ENCODE data around the gene CD247. TPM values are rescaled to one million over a fixed set of nuclear protein-coding genes. Genes with fewer than 3 reads are reported as not detected.

Gene CD247
- total and polyA plus RNA-seq, 2 of the 13 experiments (the other 11 are each of a cell fraction or from before 2014, with no cell fraction given): 0.20 TPM; not detected in 1

DNA sequence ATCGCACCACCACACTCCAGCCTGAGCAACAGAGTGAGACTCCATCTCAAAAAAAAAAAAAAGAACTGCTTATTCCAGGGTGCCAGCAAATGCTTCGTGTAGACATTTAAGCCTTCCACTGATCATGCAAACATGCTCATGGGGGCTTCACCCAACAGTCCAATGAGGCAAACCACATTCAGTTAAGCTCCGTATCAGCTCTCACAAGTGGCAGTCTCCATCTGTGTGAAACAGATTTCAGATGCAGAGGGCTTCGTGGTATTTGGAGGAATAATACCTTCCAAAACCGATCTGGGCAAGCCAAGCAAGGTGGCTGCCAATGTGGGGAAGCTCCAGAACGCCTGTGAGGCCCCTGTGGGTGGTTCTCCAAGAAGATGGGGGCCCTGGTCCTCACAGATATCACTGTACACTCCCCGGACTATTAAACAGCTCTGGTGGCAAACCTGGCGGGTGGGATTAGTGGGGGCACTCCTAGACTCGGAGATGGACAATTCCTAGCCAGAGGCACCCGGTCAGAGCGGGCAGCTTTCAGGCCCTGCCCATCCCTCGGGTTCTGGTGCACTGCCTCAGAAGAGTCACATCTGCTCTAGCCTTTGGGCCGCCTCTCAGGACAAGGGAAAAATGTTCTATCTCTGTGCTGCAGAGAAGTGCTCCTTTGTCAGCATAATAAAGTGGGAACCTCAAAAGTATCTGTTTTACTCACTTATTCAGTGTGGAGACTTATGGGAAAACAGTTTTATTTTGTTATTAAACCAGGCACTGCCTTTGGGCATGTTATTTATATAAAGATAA lies 25.1 kb upstream of the CD247 start:
- H2AFZ ChIP-seq (ENCODE audit: low read length): no peak overlapping the region
- CTCF ChIA-PET (ENCODE audit: low intra/inter-chr PET ratio, low total read pairs): no interaction called here
- no peaks in the 10 kb centered on the region for H3K27me3 ChIP-seq (ENCODE audit: control insufficient read depth in 1 of 2, insufficient read depth in 2 of 2, low read length in 2 of 2)
- H3K4me1 ChIP-seq (ENCODE audit: insufficient read depth, low read length): peaks cover 26% of the 10 kb centered on the region
- H3K9me3 ChIP-seq (ENCODE audit: low read length): no peaks in the 10 kb centered on the region
- no peak overlapping the region for H3K4me2 ChIP-seq (ENCODE audit: low read depth, low read length)
- POLR2A ChIA-PET: no interaction called here
- BruUV-seq (replicated peaks): no TSS peak
- 0 out of 5 replicates have a peak, but pooled peaks cover 2 to 4% of the 10 kb centered on the region in 2 experiments for H3K36me3 ChIP-seq (replicated peaks in 1 of 2; ENCODE audit: control insufficient read depth in 1 of 2, insufficient read depth in 2 of 2, low read length in 2 of 2)
- 82% methylated on average over 11 of the region's 13 CpGs for WGBS (ENCODE audit: low lambda C conversion rate)
- H3K79me2 ChIP-seq (ENCODE audit: insufficient read depth, low read length): no peaks in the 10 kb centered on the region
- ATAC-seq (no peak), DNase-seq (ENCODE audit: low spot score) (no peak), FAIRE-seq (no peak)
- no peak overlapping the region for H3K27ac ChIP-seq (ENCODE audit: extremely low read length, insufficient read depth, low read length)
- H3K4me3 ChIP-seq (replicated peaks in 1 of 3; ENCODE audit: insufficient read depth in 1 of 3, low read depth in 2 of 3, low read length in 3 of 3): no peak overlapping the region
- in situ Hi-C loops (cut with HindIII; ENCODE audit: extremely low pct_ligation_motif_present, low pct_unique_long_range_greater_than_20kb): loop anchor here (25.0 kb wide), 1 partner anchor 281 kb away; no protein-coding TSS in a partner anchor
- H3K9ac ChIP-seq (ENCODE audit: insufficient read depth, low read depth, low read length): no peak overlapping the region
- intact Hi-C loops (cut with micrococcal nuclease; ENCODE audit: unreplicated experiment): no loop called here
- H4K20me1 ChIP-seq (ENCODE audit: insufficient read depth, low read length): no peaks in the 10 kb centered on the region
- TF ChIP-seq ZNF432 (CRISPR knock-in tag; IDR thresholded peaks at IDR 0.05; ENCODE audit: borderline replicate concordance) (no peak), LCORL (IDR thresholded peaks at IDR 0.05) (no peak), LCORL (CRISPR knock-in tag; IDR thresholded peaks at IDR 0.05) (no peak), ZNF781 (CRISPR knock-in tag; IDR thresholded peaks at IDR 0.05; ENCODE audit: borderline replicate concordance, not compliant biosample characterization) (no peak), ZBTB7B (CRISPR knock-in tag; IDR thresholded peaks at IDR 0.05) (no peak), ZNF562 (CRISPR knock-in tag; IDR thresholded peaks at IDR 0.05; ENCODE audit: borderline replicate concordance) (no peak), RFXAP (CRISPR knock-in tag; IDR thresholded peaks at IDR 0.05; ENCODE audit: borderline replicate concordance) (no peak), CC2D1A (CRISPR knock-in tag; IDR thresholded peaks at IDR 0.05) (no peak), ZNF281 (CRISPR knock-in tag; IDR thresholded peaks at IDR 0.05; ENCODE audit: borderline replicate concordance) (no peak), RAD21 (CRISPR knock-in tag; IDR thresholded peaks at IDR 0.05) (no peak), PTBP1 (IDR thresholded peaks at IDR 0.05; ENCODE audit: low read depth, low read length, poor library complexity, severe bottlenecking) (no peak), ELF4 (CRISPR knock-in tag; IDR thresholded peaks at IDR 0.05; ENCODE audit: borderline replicate concordance) (no peak), GABPB1 (CRISPR knock-in tag; IDR thresholded peaks at IDR 0.05) (no peak), NBN (conservative IDR thresholded peaks at IDR 0.05) (no peak), MED1 (CRISPR knock-in tag; IDR thresholded peaks at IDR 0.05) (no peak)
- TF ChIP-seq, protein P1, sequence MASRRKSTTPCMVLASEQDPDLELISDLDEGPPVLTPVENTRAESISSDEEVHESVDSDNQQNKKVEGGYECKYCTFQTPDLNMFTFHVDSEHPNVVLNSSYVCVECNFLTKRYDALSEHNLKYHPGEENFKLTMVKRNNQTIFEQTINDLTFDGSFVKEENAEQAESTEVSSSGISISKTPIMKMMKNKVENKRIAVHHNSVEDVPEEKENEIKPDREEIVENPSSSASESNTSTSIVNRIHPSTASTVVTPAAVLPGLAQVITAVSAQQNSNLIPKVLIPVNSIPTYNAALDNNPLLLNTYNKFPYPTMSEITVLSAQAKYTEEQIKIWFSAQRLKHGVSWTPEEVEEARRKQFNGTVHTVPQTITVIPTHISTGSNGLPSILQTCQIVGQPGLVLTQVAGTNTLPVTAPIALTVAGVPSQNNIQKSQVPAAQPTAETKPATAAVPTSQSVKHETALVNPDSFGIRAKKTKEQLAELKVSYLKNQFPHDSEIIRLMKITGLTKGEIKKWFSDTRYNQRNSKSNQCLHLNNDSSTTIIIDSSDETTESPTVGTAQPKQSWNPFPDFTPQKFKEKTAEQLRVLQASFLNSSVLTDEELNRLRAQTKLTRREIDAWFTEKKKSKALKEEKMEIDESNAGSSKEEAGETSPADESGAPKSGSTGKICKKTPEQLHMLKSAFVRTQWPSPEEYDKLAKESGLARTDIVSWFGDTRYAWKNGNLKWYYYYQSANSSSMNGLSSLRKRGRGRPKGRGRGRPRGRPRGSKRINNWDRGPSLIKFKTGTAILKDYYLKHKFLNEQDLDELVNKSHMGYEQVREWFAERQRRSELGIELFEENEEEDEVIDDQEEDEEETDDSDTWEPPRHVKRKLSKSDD (CRISPR knock-in tag; IDR thresholded peaks at IDR 0.05; ENCODE audit: low read depth): no peak
- TF ChIP-seq, protein P2, sequence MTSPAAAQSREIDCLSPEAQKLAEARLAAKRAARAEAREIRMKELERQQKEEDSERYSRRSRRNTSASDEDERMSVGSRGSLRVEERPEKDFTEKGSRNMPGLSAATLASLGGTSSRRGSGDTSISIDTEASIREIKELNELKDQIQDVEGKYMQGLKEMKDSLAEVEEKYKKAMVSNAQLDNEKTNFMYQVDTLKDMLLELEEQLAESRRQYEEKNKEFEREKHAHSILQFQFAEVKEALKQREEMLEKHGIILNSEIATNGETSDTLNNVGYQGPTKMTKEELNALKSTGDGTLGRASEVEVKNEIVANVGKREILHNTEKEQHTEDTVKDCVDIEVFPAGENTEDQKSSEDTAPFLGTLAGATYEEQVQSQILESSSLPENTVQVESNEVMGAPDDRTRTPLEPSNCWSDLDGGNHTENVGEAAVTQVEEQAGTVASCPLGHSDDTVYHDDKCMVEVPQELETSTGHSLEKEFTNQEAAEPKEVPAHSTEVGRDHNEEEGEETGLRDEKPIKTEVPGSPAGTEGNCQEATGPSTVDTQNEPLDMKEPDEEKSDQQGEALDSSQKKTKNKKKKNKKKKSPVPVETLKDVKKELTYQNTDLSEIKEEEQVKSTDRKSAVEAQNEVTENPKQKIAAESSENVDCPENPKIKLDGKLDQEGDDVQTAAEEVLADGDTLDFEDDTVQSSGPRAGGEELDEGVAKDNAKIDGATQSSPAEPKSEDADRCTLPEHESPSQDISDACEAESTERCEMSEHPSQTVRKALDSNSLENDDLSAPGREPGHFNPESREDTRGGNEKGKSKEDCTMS (CRISPR knock-in tag; conservative IDR thresholded peaks at IDR 0.05): no peak
